ENCODE results near the gene NHEJ1.

NHEJ1 gene

GRCh38 chr2:219027511-219028055, 133.0 kb downstream of the NHEJ1 start:
- no peak for TF ChIP-seq CTCF (IDR thresholded peaks at IDR 0.05)

GRCh38 chr2:219026946-219027345, 133.7 kb downstream of the NHEJ1 start:
- TF ChIP-seq CTCF (IDR thresholded peaks at IDR 0.05): no peak

- TF ChIP-seq CTCF (IDR thresholded peaks at IDR 0.05): no peak
Measured at GRCh38 chr2:219025637-219026585, 134.7 kb downstream of the NHEJ1 start.

Measured in LNCAP (cell line).